HG03066 (cell line): ENCODE data around the gene PHTF1.
"Not testable (repeated sequence)": the region's sequence is repeated elsewhere in the genome, so short reads cannot be mapped to it uniquely, and the experiment has no call there.

Experiments
- ATAC-seq: cut with Tn5 transposase; IDR thresholded peaks from one replicate; pipeline ENCODE4 v1.9.1; 2021; ENCODE audit warnings: low read depth; ENCODE audit not compliant: unreplicated experiment

The PHTF1 gene

DNA sequence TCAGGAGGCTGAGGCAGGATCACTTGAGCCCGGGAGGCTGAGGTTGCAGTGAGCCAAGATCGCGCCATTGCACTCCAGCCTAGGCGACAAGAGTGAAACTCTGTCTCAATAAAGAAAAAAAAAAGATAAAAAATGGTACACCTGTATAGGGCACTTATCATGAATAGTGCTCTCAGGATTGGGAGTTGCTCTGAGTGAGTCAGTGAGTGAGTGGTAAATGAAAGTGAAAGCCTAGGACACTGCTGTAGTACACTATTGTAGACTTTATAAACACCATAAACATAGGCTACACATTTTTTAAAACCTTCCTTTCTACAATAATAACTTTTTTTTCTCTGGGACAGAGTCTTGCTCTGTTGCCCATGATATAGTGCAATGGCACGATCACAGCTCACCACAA lies 16.8 kb downstream of the PHTF1 start:
- ATAC-seq, result no peak

DNA sequence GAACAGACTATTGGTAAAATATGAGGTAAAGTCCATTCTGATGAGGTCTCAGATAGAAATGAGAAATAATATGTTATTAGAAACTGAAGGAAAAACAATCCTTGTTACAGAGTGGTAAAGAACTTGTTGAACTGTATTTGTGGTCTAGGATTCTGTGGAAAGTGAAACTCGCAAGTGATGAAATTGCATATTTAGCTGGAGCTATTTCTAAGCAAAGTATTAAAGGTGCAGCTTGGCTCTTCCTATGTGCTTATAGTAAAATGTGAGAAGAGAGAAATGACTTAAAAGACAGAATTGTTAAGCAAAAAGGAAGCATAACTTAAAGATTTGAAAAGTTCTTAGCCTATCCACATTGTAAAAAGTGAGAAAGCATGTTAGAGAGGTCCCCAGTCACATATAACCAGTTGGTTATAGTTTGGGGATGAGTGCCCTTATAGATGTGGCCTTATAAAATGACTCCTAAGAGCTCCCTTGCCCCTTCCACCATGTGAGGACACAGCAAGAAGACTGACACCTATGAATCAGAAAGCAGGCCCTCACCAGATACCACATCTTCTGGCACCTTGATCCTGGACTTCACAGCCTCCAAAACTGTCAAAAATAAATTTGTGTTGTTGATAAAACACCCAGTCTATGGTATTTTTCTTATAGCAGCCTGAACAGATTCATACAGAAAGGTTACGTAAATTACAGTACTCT lies 24.8 kb downstream of the PHTF1 start:
- ATAC-seq, result no peak

GRCh38 chr1:113732802-113733201 lies 26.5 kb downstream of the PHTF1 start:
- no peak for ATAC-seq

DNA sequence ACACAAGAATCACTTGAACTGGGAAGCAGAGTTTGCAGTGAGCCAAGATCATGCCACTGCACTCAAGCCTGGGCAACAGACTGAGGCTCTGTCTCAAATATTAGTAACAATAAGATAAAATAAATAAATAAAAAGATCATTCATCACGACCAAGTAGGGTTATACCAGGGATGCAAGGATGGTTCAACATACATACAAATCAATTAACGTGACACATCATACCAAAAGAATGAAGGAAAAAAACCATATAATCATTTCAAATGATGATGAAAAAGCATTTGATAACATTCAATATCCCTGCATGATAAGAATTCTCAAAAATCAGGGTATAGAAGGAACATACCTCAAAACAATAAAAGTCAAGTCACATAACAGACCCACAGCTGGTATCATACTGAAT lies 38.3 kb downstream of the PHTF1 start:
- ATAC-seq, result no peak

DNA sequence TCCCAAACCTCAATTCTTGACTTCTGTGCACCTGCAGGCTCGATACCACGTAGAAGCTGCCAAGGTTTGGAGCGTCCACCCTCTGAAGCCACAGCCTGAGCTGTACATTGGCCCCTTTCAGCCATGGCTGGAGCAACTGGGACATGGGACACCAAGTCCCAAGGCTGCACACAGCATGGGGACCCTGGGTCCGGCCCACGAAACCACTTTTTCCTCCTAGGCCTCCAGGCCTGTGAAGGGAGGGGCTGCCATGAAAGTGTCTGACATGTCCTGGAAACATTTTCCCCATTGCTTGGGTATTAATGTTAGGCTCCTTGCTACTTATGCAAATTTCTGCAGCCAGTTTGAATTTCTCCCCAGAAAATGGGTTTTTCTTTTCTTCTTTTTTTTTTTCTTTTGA lies 40.7 kb downstream of the PHTF1 start:
- not testable (repeated sequence) for ATAC-seq

DNA sequence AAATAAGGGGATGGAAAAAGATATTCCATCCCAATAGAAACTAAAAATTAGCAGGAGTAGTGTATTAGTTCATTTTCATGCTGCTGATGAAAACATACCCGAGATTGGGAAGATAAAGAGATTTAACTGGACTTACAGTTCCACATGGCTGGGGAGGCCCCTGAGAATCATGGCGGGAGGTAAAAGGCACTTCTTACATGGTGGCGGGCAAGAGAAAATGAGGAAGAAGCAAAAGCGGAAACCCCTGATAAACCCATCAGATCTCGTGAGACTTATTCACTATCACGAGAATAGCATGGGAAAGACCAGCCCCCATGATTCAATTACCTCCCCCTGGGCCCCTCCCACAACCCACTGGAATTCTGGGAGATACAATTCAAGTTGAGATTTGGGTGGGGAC lies 41.8 kb downstream of the PHTF1 start:
- not testable (repeated sequence) for ATAC-seq

GRCh38 chr1:113714606-113715269 lies 44.5 kb downstream of the PHTF1 start:
- ATAC-seq, result no peak

GRCh38 chr1:113701429-113701828 lies 57.9 kb downstream of the PHTF1 start:
- ATAC-seq, result no peak

- ATAC-seq, result no peak
Observed at GRCh38 chr1:113694910-113695309, 64.4 kb downstream of the PHTF1 start.

- ATAC-seq, result no peak
Observed at GRCh38 chr1:113692824-113693431, 66.4 kb downstream of the PHTF1 start.

- no peak for ATAC-seq
Observed at GRCh38 chr1:113692342-113692741, 66.9 kb downstream of the PHTF1 start.

GRCh38 chr1:113691184-113691583 lies 68.1 kb downstream of the PHTF1 start:
- ATAC-seq, result no peak

GRCh38 chr1:113686891-113687618 lies 72.2 kb downstream of the PHTF1 start:
- ATAC-seq, result no peak

DNA sequence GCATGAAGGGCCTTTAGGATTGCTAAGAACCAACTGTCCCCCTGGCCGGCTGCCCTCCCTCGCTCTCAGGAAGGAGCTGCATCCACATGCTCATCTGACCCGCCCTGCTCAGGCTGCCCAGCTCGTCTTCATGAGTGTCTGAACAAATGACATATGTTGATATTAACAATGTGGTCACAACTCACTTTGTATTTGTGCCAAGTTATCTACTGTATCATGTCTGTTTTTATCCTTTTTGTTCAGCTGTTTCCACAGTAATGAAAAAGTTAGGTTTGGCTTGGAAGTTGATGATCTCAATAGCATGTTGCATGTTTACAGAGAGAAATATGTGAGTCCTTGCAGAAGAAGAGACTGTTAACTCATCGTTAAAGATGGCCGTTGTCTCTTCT lies 75.1 kb downstream of the PHTF1 start:
- ATAC-seq, result no peak

- ATAC-seq, result no peak
Observed at GRCh38 chr1:113683384-113684152, 75.7 kb downstream of the PHTF1 start.

- ATAC-seq, result no peak
Observed at GRCh38 chr1:113681596-113682337, 77.5 kb downstream of the PHTF1 start.

GRCh38 chr1:113678159-113678469 lies 81.2 kb downstream of the PHTF1 start:
- no peak for ATAC-seq

DNA sequence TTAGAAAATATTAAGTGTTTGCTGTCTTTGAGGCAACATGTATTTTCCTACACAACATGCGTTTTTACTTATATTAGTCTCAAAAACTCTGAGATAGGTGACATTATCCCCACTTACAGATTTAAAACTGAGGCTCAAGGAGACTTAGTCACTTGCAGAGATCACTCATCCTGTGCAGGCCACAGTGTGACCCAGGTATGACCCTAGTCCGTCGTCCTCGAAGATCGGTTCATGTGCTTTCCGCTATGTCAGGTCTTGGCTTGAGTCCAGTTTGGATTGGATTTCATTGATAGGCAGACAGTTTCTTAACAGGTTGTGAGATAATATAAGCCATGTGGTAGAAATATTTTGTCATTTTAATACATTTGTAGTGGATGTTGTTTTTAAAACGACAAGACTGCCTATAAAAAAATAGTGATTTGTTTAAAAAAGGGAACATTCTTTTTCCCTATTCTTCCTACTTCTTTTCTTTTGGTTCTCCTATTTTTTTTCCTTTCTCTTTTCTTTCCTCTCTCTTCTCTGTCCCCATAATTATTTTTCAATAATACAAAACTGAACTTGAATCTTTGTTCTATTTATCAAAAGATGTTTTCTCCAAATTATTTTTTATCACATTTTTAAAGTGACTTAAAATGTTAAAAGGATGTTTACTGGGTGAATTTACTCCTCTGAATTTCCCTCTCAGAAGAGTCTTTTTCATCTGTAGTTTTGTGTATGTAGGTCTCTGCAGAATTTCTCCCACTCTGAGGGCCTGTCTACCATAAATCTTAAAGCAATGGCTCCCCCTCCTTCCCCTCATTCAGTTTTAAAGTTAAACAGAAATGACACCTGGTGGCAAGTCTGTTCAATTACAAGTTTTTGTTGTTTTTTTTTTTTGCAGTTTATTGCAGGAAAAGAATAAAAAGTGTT lies 81.8 kb downstream of the PHTF1 start:
- ATAC-seq, result no peak

DNA sequence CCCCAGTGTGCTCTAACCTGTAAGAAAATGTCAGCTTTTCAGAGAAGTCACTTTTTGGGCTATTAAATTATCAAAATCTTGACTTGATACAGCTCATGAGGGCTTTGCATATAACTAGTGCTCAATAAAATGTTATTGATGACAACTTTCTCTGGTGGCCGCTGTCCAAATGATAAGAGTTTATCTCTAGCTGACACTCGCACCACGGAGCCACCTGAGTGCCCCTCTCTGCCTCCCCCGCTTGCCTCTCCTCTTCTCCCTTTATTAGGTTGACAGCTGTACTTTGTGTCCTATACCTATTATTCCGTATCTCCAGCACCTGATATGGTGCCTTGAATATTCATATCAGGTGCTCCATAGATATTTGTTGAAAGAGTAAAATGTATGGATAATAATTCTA lies 82.8 kb downstream of the PHTF1 start:
- ATAC-seq, result no peak
